ENCODE data around the gene C19orf47. TPM values are rescaled to one million over a fixed set of nuclear protein-coding genes. Genes with fewer than 3 reads are reported as not detected.
"Not testable (repeated sequence)": the region's sequence is repeated elsewhere in the genome, so short reads cannot be mapped to it uniquely, and the experiment has no call there.

Gene C19orf47
- total RNA-seq, 1 donor from 2014 or later = 14.6 TPM

DNA sequence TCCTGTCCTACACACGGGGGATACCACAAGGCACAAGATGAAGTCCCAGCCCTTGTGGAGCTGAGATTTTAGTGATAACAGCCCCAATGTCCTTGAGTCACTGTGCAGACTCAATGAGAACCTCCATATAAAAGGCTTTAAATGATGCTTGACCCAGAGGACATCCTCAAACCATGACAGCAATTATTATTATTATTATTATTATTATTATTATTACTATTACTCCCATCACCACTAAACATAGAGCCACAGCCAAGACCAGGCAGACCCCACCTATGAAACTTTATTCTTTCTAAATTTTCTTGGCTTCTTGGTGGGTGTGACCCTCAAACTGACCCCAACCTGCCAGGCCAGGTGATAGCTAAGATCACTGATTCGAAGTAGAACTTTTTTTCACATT, 11.1 kb downstream of the C19orf47 start:
- CTCF ChIA-PET = no interaction called here
- Mint-ChIP-seq H3K4me1 (no peaks in the 10 kb centered on the region), H3K27ac (no peak overlapping the region), H3K4me3 (no peak overlapping the region), H3K9me3 (no peaks in the 10 kb centered on the region), H3K27me3 (no peaks in the 10 kb centered on the region), H3K36me3 (ENCODE audit: low read depth) (peaks cover 52% of the 10 kb centered on the region)
- DNase-seq = no peak
- POLR2A ChIA-PET = no interaction called here
- TF ChIP-seq CTCF (IDR thresholded peaks at IDR 0.05) = no peak
- ATAC-seq (ENCODE audit: low read depth) = no peak
- intact Hi-C loops (cut with micrococcal nuclease) = no loop called here

- Mint-ChIP-seq H3K9me3 (no peaks in the 10 kb centered on the region), H3K4me3 (no peak overlapping the region), H3K27me3 (no peaks in the 10 kb centered on the region), H3K36me3 (ENCODE audit: low read depth) (peaks cover 56% of the 10 kb centered on the region), H3K4me1 (no peaks in the 10 kb centered on the region), H3K27ac (no peak overlapping the region)
- ChIA-PET CTCF (no interaction called here), POLR2A (no interaction called here)
- ATAC-seq (ENCODE audit: low read depth) (no peak), DNase-seq (no peak)
- intact Hi-C loops (cut with micrococcal nuclease) = no loop called here
- no peak for TF ChIP-seq CTCF (IDR thresholded peaks at IDR 0.05)
Measured at GRCh38 chr19:40336601-40336900, 11.6 kb downstream of the C19orf47 start.

DNA sequence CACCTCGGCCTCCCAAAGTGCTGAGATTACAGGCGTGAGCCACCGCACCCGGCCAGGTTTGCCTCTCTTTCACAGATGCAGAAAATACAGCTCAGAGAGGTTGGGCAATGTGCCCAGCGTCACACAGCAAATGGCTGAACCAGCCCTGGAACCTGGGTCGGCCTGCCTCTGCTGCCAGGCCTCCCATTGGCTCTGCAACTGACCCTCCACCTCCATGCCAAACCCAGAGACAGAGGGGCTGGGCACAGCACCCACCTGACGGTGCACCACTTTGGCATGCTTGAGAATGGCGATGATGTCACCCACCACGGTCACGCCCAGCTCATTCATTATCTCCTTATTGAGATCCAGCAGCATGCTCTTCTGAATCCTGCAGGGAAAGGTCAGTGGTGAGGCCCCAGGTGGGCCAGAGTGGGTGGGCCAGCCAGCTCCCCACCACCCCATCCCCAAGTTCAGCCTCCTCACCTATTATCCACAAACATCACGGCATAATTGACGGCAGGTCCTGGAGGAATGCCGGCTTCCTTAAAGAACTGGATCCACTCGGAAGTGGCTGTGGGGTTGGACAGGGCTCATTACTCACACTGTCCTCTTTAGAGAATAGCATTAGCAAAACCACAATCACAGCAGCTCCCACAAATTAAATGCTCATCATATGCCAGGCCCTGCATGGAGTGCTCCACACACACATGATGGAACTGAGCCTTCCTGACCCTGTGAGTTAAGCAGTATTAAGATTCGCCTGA, 12.2 kb downstream of the C19orf47 start:
- TF ChIP-seq CTCF (IDR thresholded peaks at IDR 0.05) = no peak
- CTCF ChIA-PET = no interaction called here
- peaks cover 59% of the 10 kb centered on the region for H3K36me3 Mint-ChIP-seq (ENCODE audit: low read depth)

GRCh38 chr19:40335101-40335500, 13.1 kb downstream of the C19orf47 start:
- peaks cover 62% of the 10 kb centered on the region for H3K36me3 Mint-ChIP-seq (ENCODE audit: low read depth)
- no peak for TF ChIP-seq CTCF (IDR thresholded peaks at IDR 0.05)
- H3K4me3 Mint-ChIP-seq = no peak overlapping the region
- no peaks in the 10 kb centered on the region for H3K4me1 Mint-ChIP-seq
- ATAC-seq (ENCODE audit: low read depth) (no peak), DNase-seq (no peak)
- no peak overlapping the region for H3K27ac Mint-ChIP-seq
- intact Hi-C loops (cut with micrococcal nuclease) = no loop called here
- CTCF ChIA-PET = no interaction called here
- no peaks in the 10 kb centered on the region for H3K27me3 Mint-ChIP-seq
- H3K9me3 Mint-ChIP-seq = no peaks in the 10 kb centered on the region
- POLR2A ChIA-PET = interaction anchor here (0.7 kb wide), 2 partner anchors 24 to 513 kb away, joined by 3 read pairs; no protein-coding TSS in a partner anchor

More for the DNA sequence above, 12.2 kb downstream of the C19orf47 start:
- H3K27me3 Mint-ChIP-seq = no peaks in the 10 kb centered on the region
- ATAC-seq (ENCODE audit: low read depth) (no peak), DNase-seq (no peak)
- H3K4me3 Mint-ChIP-seq = no peak overlapping the region
- H3K27ac Mint-ChIP-seq = no peak overlapping the region
- intact Hi-C loops (cut with micrococcal nuclease) = no loop called here
- no peaks in the 10 kb centered on the region for H3K4me1 Mint-ChIP-seq
- POLR2A ChIA-PET = no interaction called here
- H3K9me3 Mint-ChIP-seq = no peaks in the 10 kb centered on the region

DNA sequence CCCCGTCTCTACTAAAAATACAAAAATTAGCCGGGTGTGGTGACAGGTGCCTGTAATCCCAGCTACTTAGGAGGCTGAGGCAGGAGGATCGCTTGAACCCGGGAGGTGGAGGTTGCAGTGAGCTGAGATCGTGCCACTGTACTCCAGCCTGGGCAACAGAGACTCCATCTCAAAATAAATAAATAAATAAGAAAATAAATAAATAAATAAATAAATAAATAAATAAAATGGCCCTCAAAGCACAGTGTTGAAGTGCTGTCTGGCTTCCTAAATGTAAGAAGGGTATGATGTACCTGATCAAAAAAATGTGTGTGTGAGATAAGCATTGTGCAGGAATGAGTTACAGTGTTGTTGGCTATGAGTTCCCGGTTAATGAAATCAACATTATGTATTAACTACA, 15.1 kb downstream of the C19orf47 start:
- ATAC-seq (ENCODE audit: low read depth); H3K4me3 Mint-ChIP-seq; intact Hi-C loops (cut with micrococcal nuclease); POLR2A ChIA-PET; H3K27me3 Mint-ChIP-seq; H3K27ac Mint-ChIP-seq; H3K4me1 Mint-ChIP-seq; H3K9me3 Mint-ChIP-seq; CTCF ChIA-PET; DNase-seq: not testable (repeated sequence)
- peaks cover 64% of the 10 kb centered on the region for H3K36me3 Mint-ChIP-seq (ENCODE audit: low read depth)

- H3K4me1 Mint-ChIP-seq = no peaks in the 10 kb centered on the region
- no peak for TF ChIP-seq CTCF (IDR thresholded peaks at IDR 0.05)
- intact Hi-C loops (cut with micrococcal nuclease) = no loop called here
- DNase-seq = no peak
- ChIA-PET CTCF (no interaction called here), POLR2A (no interaction called here)
- H3K36me3 Mint-ChIP-seq (ENCODE audit: low read depth) = peaks cover 68% of the 10 kb centered on the region
- no peak for ATAC-seq (ENCODE audit: low read depth)
- no peak overlapping the region for H3K27ac Mint-ChIP-seq
- no peak overlapping the region for H3K4me3 Mint-ChIP-seq
- H3K27me3 Mint-ChIP-seq = no peaks in the 10 kb centered on the region
- no peaks in the 10 kb centered on the region for H3K9me3 Mint-ChIP-seq
Measured at GRCh38 chr19:40332669-40333068, 15.5 kb downstream of the C19orf47 start.
